Ascending aorta (tissue), 2 donors: ENCODE results near the gene SLC2A10. TPM values are rescaled to one million over a fixed set of nuclear protein-coding genes. Genes with fewer than 3 reads are reported as not detected.
A peak's percentile ranks its signal among the peaks of the same experiment; 100 is the strongest.

Experiments used
- DNase-seq, 2 donors: peaks; one replicate each; pipeline ENCODE4 v3.0.0-alpha.2; 2019; ENCODE audit warnings: low spot score in 2 of 2
- H3K27ac ChIP-seq, 2 donors: fragments of 200-600 bp; sonication (generic); one replicate each; pipeline ENCODE4 v1.5.1; 2016 to 2017; ENCODE audit warnings: mild to moderate bottlenecking in 1 of 2
- H3K27me3 ChIP-seq: fragments of 200-600 bp; sonication (generic); one replicate; pipeline ENCODE4 v1.5.1; 2017
- H3K36me3 ChIP-seq, 2 donors: fragments of 200-600 bp; sonication (generic); one replicate each; pipeline ENCODE4 v1.5.1; 2016
- H3K4me1 ChIP-seq, 2 donors: fragments of 200-600 bp; sonication (generic); one replicate each; pipeline ENCODE4 v1.5.1; 2016 to 2017; ENCODE audit warnings: mild to moderate bottlenecking in 1 of 2
- H3K4me3 ChIP-seq, 2 donors: fragments of 200-600 bp; sonication (generic); one replicate each; pipeline ENCODE4 v1.5.1; 2016 to 2017; ENCODE audit warnings: mild to moderate bottlenecking in 1 of 2
- H3K9me3 ChIP-seq, 2 donors: fragments of 200-600 bp; sonication (generic); one replicate each; pipeline ENCODE4 v1.5.1; 2016
- CTCF ChIP-seq, 3 experiments: fragments of 200-600 bp in 2 of 3; fragments of 450-650 bp in 1 of 3; sonication (generic) in 2 of 3; IDR thresholded peaks; one replicate each; pipeline ENCODE4 v1.5.1; 2016 to 2019; ENCODE audit warnings: antibody characterized with exemption in 3 of 3, mild to moderate bottlenecking in 1 of 3, moderate library complexity in 1 of 3
- intact Hi-C: fragments of 100-400 bp; cut with DNase I; formaldehyde crosslinking; loops from one replicate; pipeline ENCODE4 v1.15.1; 2023
- total RNA-seq: library from RNA; depleted of rRNA; stranded (reverse); fragments of >200 nt; gene quantifications from one replicate; pipeline ENCODE4 v1.1.0, GENCODE V29; 2016

The SLC2A10 gene
- total RNA-seq, 1 donor from 2014 or later, result 13.1 TPM

DNA sequence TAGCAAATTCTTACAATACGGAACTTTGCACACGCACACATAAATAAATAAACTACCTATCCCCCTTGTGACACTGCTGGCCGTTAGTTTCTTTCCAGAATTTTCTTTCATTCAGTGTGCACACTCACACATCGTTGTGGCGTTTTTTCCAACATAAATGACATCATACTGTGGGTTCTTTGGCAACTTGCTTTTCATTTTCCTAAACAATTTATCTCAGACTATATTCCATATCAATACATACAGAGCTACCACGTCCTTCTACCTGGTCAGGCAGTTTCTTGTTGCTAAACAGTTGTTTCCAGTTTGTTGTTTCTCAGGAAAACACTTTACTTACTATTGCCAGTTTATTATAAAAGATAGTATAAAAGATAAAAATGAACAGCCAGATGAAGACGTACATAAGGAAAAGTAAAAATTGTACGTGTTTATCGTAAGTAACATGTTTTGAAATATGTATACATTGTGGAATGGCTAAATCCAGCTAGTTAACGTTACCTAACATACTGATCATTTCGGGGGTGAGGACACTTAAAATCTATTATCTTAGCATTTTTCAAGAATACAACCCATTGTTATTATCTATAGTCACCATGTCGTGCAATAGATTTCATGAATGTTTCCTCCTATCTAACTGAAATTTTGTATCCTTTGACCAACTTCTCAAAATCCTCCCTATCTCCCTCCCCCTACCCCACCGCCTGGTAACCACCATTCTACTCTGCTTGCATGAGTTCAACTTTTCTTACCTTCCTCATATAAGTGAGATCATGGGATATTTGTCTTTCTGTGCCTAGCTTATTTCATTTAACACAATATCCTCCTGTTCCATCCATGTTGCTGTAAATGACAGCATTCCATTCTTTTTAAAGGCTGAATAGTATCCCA lies 19.0 kb upstream of the SLC2A10 start:
- TF ChIP-seq CTCF (IDR thresholded peaks at IDR 0.05), result no peak
- no peak for DNase-seq
- H3K27ac ChIP-seq, result peak overlapping the region; percentile 84 to 89
- intact Hi-C loops, result no loop called here
- H3K4me1 ChIP-seq, result peaks cover 9 to 14% of the 10 kb centered on the region in 2 donors
- H3K4me3 ChIP-seq, result peak overlapping the region; percentile 66 to 69
- H3K9me3 ChIP-seq, result no peaks in the 10 kb centered on the region
- H3K36me3 ChIP-seq, result peaks cover 4% of the 10 kb centered on the region in 2 donors
- H3K27me3 ChIP-seq, result no peaks in the 10 kb centered on the region

DNA sequence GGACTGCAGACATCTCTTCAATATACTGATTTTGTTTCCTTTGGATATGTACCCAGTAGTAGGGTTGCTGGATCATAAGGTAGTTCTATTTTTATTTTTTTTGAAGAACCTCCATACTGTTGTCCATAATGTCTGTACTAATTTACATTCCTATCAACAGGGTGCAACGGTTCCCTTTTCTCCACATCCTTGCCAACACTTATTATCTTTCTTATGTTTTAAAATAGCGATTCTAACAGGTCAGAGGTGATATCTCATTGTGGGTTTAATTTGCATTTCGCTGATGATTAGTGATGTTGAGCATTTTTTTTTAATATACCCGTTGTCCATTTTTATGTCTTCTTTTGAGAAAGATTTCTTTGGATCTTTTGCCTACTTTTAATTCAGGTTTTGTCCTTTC lies 18.3 kb upstream of the SLC2A10 start:
- no peak overlapping the region for H3K27ac ChIP-seq
- peaks cover 9 to 14% of the 10 kb centered on the region in 2 donors for H3K4me1 ChIP-seq
- TF ChIP-seq CTCF (IDR thresholded peaks at IDR 0.05), result no peak
- H3K36me3 ChIP-seq, result peaks cover 0 to 4% of the 10 kb centered on the region in 2 donors
- DNase-seq, result no peak
- H3K4me3 ChIP-seq, result no peak overlapping the region
- intact Hi-C loops, result no loop called here
- no peaks in the 10 kb centered on the region for H3K9me3 ChIP-seq
- H3K27me3 ChIP-seq, result no peaks in the 10 kb centered on the region

DNA sequence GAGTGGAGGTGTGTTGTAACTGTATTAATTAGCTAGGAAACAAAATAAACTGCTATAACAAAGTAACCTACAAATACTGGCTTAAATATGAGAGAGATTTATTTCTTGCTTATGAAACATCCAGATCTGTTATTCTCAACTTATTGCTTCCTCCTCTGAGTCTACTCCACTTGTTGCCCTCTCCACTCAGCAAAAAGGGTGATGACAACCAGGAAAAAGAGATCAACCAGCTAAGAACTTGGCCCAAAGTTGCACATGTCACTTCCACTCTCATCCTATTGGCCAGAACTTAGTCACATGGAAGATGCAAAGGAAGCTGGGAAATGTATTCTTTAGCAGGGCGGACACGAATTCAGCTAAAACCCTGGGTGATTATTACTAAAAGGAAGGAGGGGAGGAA lies 15.0 kb upstream of the SLC2A10 start:
- no peak overlapping the region for H3K27ac ChIP-seq
- H3K27me3 ChIP-seq, result no peaks in the 10 kb centered on the region
- TF ChIP-seq CTCF (IDR thresholded peaks at IDR 0.05), result no peak
- H3K4me1 ChIP-seq, result no peaks in the 10 kb centered on the region
- no peak for DNase-seq
- no peaks in the 10 kb centered on the region for H3K36me3 ChIP-seq
- H3K4me3 ChIP-seq, result no peak overlapping the region
- intact Hi-C loops, result no loop called here
- no peaks in the 10 kb centered on the region for H3K9me3 ChIP-seq

DNA sequence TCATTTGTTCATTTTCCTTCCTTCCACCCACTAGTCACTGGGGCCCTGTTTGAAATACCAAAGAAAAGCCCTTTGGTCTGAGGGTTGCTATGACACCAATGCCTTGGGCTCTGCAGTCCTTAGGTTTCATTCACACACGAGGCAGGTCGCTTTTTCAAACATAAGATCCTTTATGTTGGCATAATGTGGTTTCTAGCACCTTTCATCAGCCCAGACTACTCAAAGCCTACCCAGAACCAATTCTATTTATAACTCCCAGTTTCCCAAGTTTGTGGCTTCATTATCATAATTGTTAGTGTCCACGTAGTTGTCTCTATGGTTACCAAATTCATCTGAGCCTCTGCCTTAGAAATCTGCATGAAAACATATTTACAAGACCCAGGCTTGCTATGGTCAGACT lies 13.6 kb upstream of the SLC2A10 start:
- Histone ChIP-seq H3K36me3 (no peaks in the 10 kb centered on the region), H3K4me1 (no peaks in the 10 kb centered on the region), H3K4me3 (no peak overlapping the region), H3K9me3 (no peaks in the 10 kb centered on the region), H3K27ac (no peak overlapping the region), H3K27me3 (no peaks in the 10 kb centered on the region)
- no peak for DNase-seq
- intact Hi-C loops, result no loop called here
- TF ChIP-seq CTCF (IDR thresholded peaks at IDR 0.05), result no peak

DNA sequence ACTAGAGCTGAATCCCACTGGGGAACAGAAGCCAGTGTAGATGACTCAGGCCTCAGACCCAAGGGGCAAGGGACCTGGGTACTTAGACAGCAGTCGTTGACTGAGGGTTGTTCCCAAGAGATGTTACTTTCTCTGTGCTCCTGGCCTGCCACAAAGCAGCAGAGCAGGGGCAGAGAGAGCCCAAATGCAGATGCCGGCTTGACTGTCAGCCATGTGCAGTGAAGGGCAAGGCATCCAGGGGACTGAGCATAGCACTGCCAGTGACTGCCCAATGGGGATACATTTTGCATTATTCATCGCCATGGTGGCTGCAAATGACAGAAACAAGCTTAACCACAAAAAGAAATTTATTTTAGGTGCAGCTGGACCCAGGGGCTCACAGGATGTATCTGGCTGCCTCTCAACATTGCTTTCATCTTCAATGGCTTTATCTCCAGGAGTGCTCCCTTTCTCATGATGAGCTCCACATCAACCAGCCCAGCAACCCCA lies 12.6 kb upstream of the SLC2A10 start:
- Histone ChIP-seq H3K4me3 (no peak overlapping the region), H3K27ac (no peak overlapping the region), H3K27me3 (no peaks in the 10 kb centered on the region), H3K4me1 (no peaks in the 10 kb centered on the region), H3K9me3 (no peaks in the 10 kb centered on the region), H3K36me3 (no peaks in the 10 kb centered on the region)
- DNase-seq, result no peak
- TF ChIP-seq CTCF (IDR thresholded peaks at IDR 0.05), result no peak
- intact Hi-C loops, result no loop called here
